H1 (cell line): ENCODE results near the gene RPRML. TPM values are rescaled to one million over a fixed set of nuclear protein-coding genes. Genes with fewer than 3 reads are reported as not detected.

Experiments
- CTCF ChIA-PET: fragments of 300-600 bp; sonication (Branson Sonifier 250); formaldehyde crosslinking; loops from one replicate; lab custom pipeline; 2021; ENCODE audit not compliant: partially characterized antibody; lab: Charles Lee
- POLR2A ChIA-PET: fragments of 300-600 bp; sonication (Branson Sonifier 250); formaldehyde crosslinking; loops from one replicate; lab custom pipeline; 2021; ENCODE audit warnings: inconsistent platforms; ENCODE audit not compliant: partially characterized antibody; lab: Charles Lee
- DNase-seq, 2 experiments: peaks; one replicate each; pipeline versions ENCODE4 v3.0.0 to v3.0.0-alpha.2; 2010 to 2022; ENCODE audit warnings: low spot score in 2 of 2, low read depth in 1 of 2, mixed read lengths in 1 of 2
- FAIRE-seq: peaks from 2 replicates; lab custom pipeline; 2011; peaks lifted over from hg19 to GRCh38; lab: Jason Lieb, UNC
- H2AFZ ChIP-seq: 2 replicates; pipeline ENCODE4 v1.8.1; 2012; ENCODE audit warnings: low read length, inconsistent platforms
- H2AK5ac ChIP-seq: 2 replicates; pipeline ENCODE4 v1.6.1; 2013; ENCODE audit warnings: low read depth, low read length
- H2BK120ac ChIP-seq: replicated peaks from 2 replicates; pipeline ENCODE3; 2013; ENCODE audit warnings: low read depth, low read length, inconsistent platforms
- H2BK12ac ChIP-seq: 2 replicates; pipeline ENCODE4 v1.6.1; 2013; ENCODE audit warnings: low read depth, low read length
- H2BK15ac ChIP-seq: 2 replicates; pipeline ENCODE4 v1.6.1; 2013; ENCODE audit warnings: low read length
- H2BK20ac ChIP-seq: 2 replicates; pipeline ENCODE4 v1.6.1; 2013; ENCODE audit warnings: low read length
- H2BK5ac ChIP-seq: 2 replicates; pipeline ENCODE4 v1.6.1; 2013; ENCODE audit warnings: low read depth, low read length
- H3K14ac ChIP-seq: 2 replicates; pipeline ENCODE4 v1.6.1; 2013; ENCODE audit warnings: inconsistent platforms; ENCODE audit not compliant: insufficient read length
- H3K18ac ChIP-seq: 2 replicates; pipeline ENCODE4 v1.6.1; 2013; ENCODE audit warnings: low read length; ENCODE audit errors: extremely low read depth
- H3K23ac ChIP-seq: 2 replicates; pipeline ENCODE4 v1.6.1; 2013; ENCODE audit warnings: inconsistent platforms; ENCODE audit not compliant: insufficient read length
- H3K23me2 ChIP-seq: 2 replicates; pipeline ENCODE4 v1.6.1; 2013; ENCODE audit warnings: low read depth, low read length
- H3K27ac ChIP-seq: 2 replicates; pipeline ENCODE4 v1.6.1; 2011; ENCODE audit warnings: low read depth, low read length, inconsistent platforms
- H3K27me3 ChIP-seq, 4 experiments: replicated peaks in 1 of 4; 1 replicate in 1 of 4; 2 replicates in 3 of 4; pipeline versions ENCODE4 v1.6.1 to v1.8.1; 2011 to 2013; ENCODE audit warnings: low read length in 3 of 4, mild to moderate bottlenecking in 3 of 4, inconsistent platforms in 2 of 4, mixed read lengths in 2 of 4, moderate library complexity in 1 of 4; ENCODE audit not compliant: control insufficient read depth in 3 of 4, insufficient read depth in 3 of 4; ENCODE audit errors: extremely low read depth in 1 of 4
- H3K36me3 ChIP-seq, 4 experiments: 2 replicates each; pipeline versions ENCODE4 v1.6.1 to v1.8.1; 2011 to 2013; ENCODE audit warnings: mild to moderate bottlenecking in 4 of 4, low read length in 3 of 4, moderate library complexity in 2 of 4, control low read depth in 1 of 4, inconsistent platforms in 1 of 4; ENCODE audit not compliant: insufficient read depth in 4 of 4, control insufficient read depth in 2 of 4
- H3K4ac ChIP-seq: replicated peaks from 2 replicates; pipeline ENCODE3; 2013; ENCODE audit warnings: low read length, low read depth, mixed read lengths, inconsistent platforms; ENCODE audit not compliant: insufficient read length
- H3K4me1 ChIP-seq, 4 experiments: replicated peaks in 1 of 4; 1 replicate in 1 of 4; 2 replicates in 3 of 4; pipeline versions ENCODE4 v1.6.1 to v1.8.1; 2011 to 2013; ENCODE audit warnings: low read length in 3 of 4, inconsistent platforms in 2 of 4, mixed read lengths in 1 of 4; ENCODE audit not compliant: insufficient read depth in 4 of 4, control insufficient read depth in 3 of 4
- H3K4me2 ChIP-seq, 2 experiments: 2 replicates each; pipeline versions ENCODE4 v1.6.1 to v1.8.1; 2011 to 2013; ENCODE audit warnings: low read depth in 2 of 2, low read length in 2 of 2, control low read depth in 1 of 2, inconsistent platforms in 1 of 2, mild to moderate bottlenecking in 1 of 2; ENCODE audit not compliant: insufficient read depth in 1 of 2
- H3K4me3 ChIP-seq, 4 experiments: fragments of 200-600, 300-600 bp in 1 of 4; sonication (generic), shearing (Covaris generic), sonication (Bioruptor Twin) in 1 of 4; 2 replicates each; pipeline versions ENCODE4 v1.5.1 to v1.8.1; 2011 to 2016; ENCODE audit warnings: low read length in 4 of 4, low read depth in 3 of 4, control low read depth in 2 of 4, inconsistent platforms in 2 of 4, mild to moderate bottlenecking in 2 of 4, mixed read lengths in 1 of 4, moderate library complexity in 1 of 4; ENCODE audit not compliant: insufficient read depth in 2 of 4; ENCODE audit errors: extremely low read depth in 1 of 4
- H3K56ac ChIP-seq: replicated peaks from 2 replicates; pipeline ENCODE3; 2013; ENCODE audit warnings: low read depth, mild to moderate bottlenecking, mixed read lengths, low read length, inconsistent platforms; ENCODE audit not compliant: insufficient read length
- H3K79me1 ChIP-seq: 2 replicates; pipeline ENCODE4 v1.6.1; 2013; ENCODE audit warnings: low read depth, low read length, control low read depth
- H3K79me2 ChIP-seq, 2 experiments: 2 replicates each; pipeline versions ENCODE4 v1.6.1 to v1.8.1; 2012 to 2013; ENCODE audit warnings: low read length in 2 of 2, mild to moderate bottlenecking in 2 of 2, inconsistent platforms in 1 of 2; ENCODE audit not compliant: insufficient read depth in 2 of 2, control insufficient read depth in 1 of 2
- H3K9ac ChIP-seq, 4 experiments: replicated peaks in 1 of 4; 1 replicate in 1 of 4; 2 replicates in 3 of 4; pipeline versions ENCODE4 v1.6.1 to v1.8.1; 2011 to 2013; ENCODE audit warnings: low read depth in 3 of 4, low read length in 3 of 4, control low read depth in 2 of 4, mild to moderate bottlenecking in 2 of 4, moderate library complexity in 2 of 4, inconsistent platforms in 1 of 4; ENCODE audit errors: extremely low read depth in 1 of 4
- H3K9me3 ChIP-seq, 2 experiments: 2 replicates each; pipeline versions ENCODE4 v1.6.1 to v1.8.1; 2012 to 2013; ENCODE audit warnings: mild to moderate bottlenecking in 2 of 2, moderate library complexity in 2 of 2, control low read depth in 1 of 2, inconsistent platforms in 1 of 2, low read depth in 1 of 2, low read length in 1 of 2, mixed read lengths in 1 of 2; ENCODE audit not compliant: insufficient read depth in 2 of 2
- H4K20me1 ChIP-seq, 2 experiments: replicated peaks in 1 of 2; 2 replicates each; pipeline versions ENCODE3 to v1.8.1; 2011 to 2013; ENCODE audit warnings: inconsistent platforms in 2 of 2, low read length in 2 of 2, mild to moderate bottlenecking in 1 of 2; ENCODE audit not compliant: insufficient read depth in 2 of 2, control insufficient read depth in 1 of 2
- H4K5ac ChIP-seq: 2 replicates; pipeline ENCODE4 v1.6.1; 2013; ENCODE audit warnings: low read length, low read depth, mixed read lengths, inconsistent platforms; ENCODE audit not compliant: insufficient read length
- H4K8ac ChIP-seq: 2 replicates; pipeline ENCODE4 v1.8.0; 2013; ENCODE audit warnings: mild to moderate bottlenecking, moderate library complexity, low read length, inconsistent platforms; ENCODE audit not compliant: insufficient read depth; ENCODE audit errors: extremely low read depth
- H4K91ac ChIP-seq: replicated peaks from 2 replicates; pipeline ENCODE3; 2013; ENCODE audit warnings: low read length, mixed read lengths, inconsistent platforms; ENCODE audit not compliant: insufficient read length
- ASH2L ChIP-seq: fragments of 200-600, 300-600 bp; sonication (generic); IDR thresholded peaks from one replicate; pipeline ENCODE4 v1.7.1; 2017; ENCODE audit warnings: low read length
- CBX5 ChIP-seq: fragments of 300-800, 300-1000 bp; sonication (generic); IDR thresholded peaks from 2 replicates; pipeline ENCODE4 v1.7.1; 2016; ENCODE audit warnings: antibody characterized with exemption, low read length, low read depth
- CEBPB ChIP-seq: IDR thresholded peaks from 2 replicates; pipeline ENCODE4 v1.6.1; 2012; ENCODE audit warnings: low read depth, low read length
- CTBP2 ChIP-seq: IDR thresholded peaks from 2 replicates; pipeline ENCODE4 v1.7.0; 2011; ENCODE audit warnings: borderline replicate concordance, mild to moderate bottlenecking, moderate library complexity, mixed read lengths, low read length; ENCODE audit not compliant: insufficient read depth, insufficient read length
- NANOG ChIP-seq: IDR thresholded peaks from 2 replicates; pipeline ENCODE4 v1.6.1; 2011; ENCODE audit warnings: low read length, low read depth, mild to moderate bottlenecking, inconsistent platforms; ENCODE audit not compliant: insufficient read depth, poor library complexity, severe bottlenecking
- NRF1 ChIP-seq: IDR thresholded peaks from 2 replicates; pipeline ENCODE4 v1.6.1; 2011; ENCODE audit warnings: mild to moderate bottlenecking, low read depth, low read length, improper control_type of control experiment
- RBBP5 ChIP-seq: IDR thresholded peaks from 2 replicates; pipeline ENCODE4 v1.7.1; 2012; ENCODE audit warnings: low read depth, mild to moderate bottlenecking, inconsistent platforms, low read length, moderate library complexity, borderline replicate concordance
- RXRA ChIP-seq: IDR thresholded peaks from 2 replicates; pipeline ENCODE4 v1.6.1; 2011; ENCODE audit warnings: low read depth, mild to moderate bottlenecking, low read length, moderate library complexity; ENCODE audit not compliant: insufficient read depth
- SIRT6 ChIP-seq: IDR thresholded peaks from one replicate; pipeline ENCODE4 v1.7.1; 2012; ENCODE audit warnings: low read length, inconsistent platforms
- WGBS, 2 experiments: shearing (Covaris generic) in 1 of 2; methylation state at CpG; one replicate each; pipeline versions ENCODE4 v1.1.6 to v1.1.7; 2013 to 2015; ENCODE audit warnings: low lambda C conversion rate in 2 of 2, mixed read lengths in 2 of 2, inconsistent platforms in 1 of 2, low coverage in 1 of 2, missing lambda C conversion rate in 1 of 2; ENCODE audit not compliant: insufficient replicate concordance in 2 of 2, insufficient coverage in 1 of 2, insufficient read length in 1 of 2; ENCODE audit errors: extremely low coverage in 1 of 2, missing lambda C conversion rate in 1 of 2; 5-methylcytosine and 5-hydroxymethylcytosine counted together
- polyA plus RNA-seq, 7 experiments: library from polyadenylated mRNA; depleted of rRNA in 3 of 7; stranded (reverse) in 5 of 7; unstranded in 2 of 7; fragments of >200 nt in 5 of 7; fragments of 200-250 nt in 2 of 7; gene quantifications; 1 replicate in 5 of 7; 2 replicates in 1 of 7; 4 replicates in 1 of 7; pipeline versions ENCODE4 v1.2.1 to v1.2.3, GENCODE V29; 2011 to 2013; ENCODE audit warnings: missing spikeins in 2 of 7, mixed read lengths in 2 of 7
- total RNA-seq: library from RNA; stranded (reverse); fragmentation: NEBNext Ultra II Directional; extraction: Animal tissue kit (Norgen Biotek cat#: 25700); gene quantifications from 2 replicates; pipeline ENCODE4 v1.2.1, GENCODE V29; 2021
- TF ChIP-seq, protein P1 (sequence below): IDR thresholded peaks from 2 replicates; pipeline ENCODE4 v1.6.1; 2011; ENCODE audit warnings: low read depth, mild to moderate bottlenecking, low read length; ENCODE audit not compliant: insufficient read depth

RPRML gene
- total and polyA plus RNA-seq, 2 of the 8 experiments (the other 6 are each of a cell fraction or from before 2014, with no cell fraction given), result 3.5 to 5.5 TPM

- Histone ChIP-seq H3K23ac (no peak overlapping the region), H4K91ac (no peak overlapping the region), H3K4me3 (no peak overlapping the region), H4K20me1 (no peaks in the 10 kb centered on the region), H3K9ac (no peak overlapping the region), H2AK5ac (no peak overlapping the region), H3K23me2 (peaks cover 17% of the 10 kb centered on the region), H3K27me3 (peaks cover 8 to 21% (median 20%) of the 10 kb centered on the region in 4 experiments), H3K79me1 (no peaks in the 10 kb centered on the region), H4K8ac (no peak overlapping the region), H2BK120ac (no peak overlapping the region), H3K9me3 (no peaks in the 10 kb centered on the region), H3K18ac (no peak overlapping the region), H2AFZ (no peak overlapping the region), H4K5ac (no peak overlapping the region), H2BK20ac (peak overlapping the region; percentile 80; the same call in 1 of the 2 replicates), H3K4ac (no peak overlapping the region), H3K56ac (no peak overlapping the region), H3K4me2 (no peak overlapping the region), H3K27ac (no peak overlapping the region), H3K4me1 (peaks cover 0 to 10% (median 6%) of the 10 kb centered on the region in 4 experiments; a peak in 6 of 7 replicates), H3K14ac (no peak overlapping the region), H3K79me2 (no peaks in the 10 kb centered on the region), H2BK5ac (no peak overlapping the region; the same call in 1 of the 2 replicates), H3K36me3 (no peaks in the 10 kb centered on the region), H2BK15ac (0 out of 2 replicates have a peak overlapping the region, but pooled peaks have one; percentile 83), H2BK12ac (peak overlapping the region; percentile 55; the same call in 1 of the 2 replicates)
- TF ChIP-seq NRF1, result no peak
- no peak for TF ChIP-seq CTBP2
- TF ChIP-seq CBX5, result no peak
- TF ChIP-seq, protein P1, sequence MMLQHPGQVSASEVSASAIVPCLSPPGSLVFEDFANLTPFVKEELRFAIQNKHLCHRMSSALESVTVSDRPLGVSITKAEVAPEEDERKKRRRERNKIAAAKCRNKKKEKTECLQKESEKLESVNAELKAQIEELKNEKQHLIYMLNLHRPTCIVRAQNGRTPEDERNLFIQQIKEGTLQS, result no peak
- no peak for TF ChIP-seq CEBPB
- no peak for TF ChIP-seq RBBP5
- TF ChIP-seq NANOG, result no peak
- TF ChIP-seq ASH2L, result no peak
- TF ChIP-seq RXRA, result no peak
- no peak for TF ChIP-seq SIRT6
- ChIA-PET CTCF (interaction anchor here (1.1 to 2.4 kb wide), 9 partner anchors 9 to 148 kb away, joined by 3 to 14 read pairs (median 3); no protein-coding TSS in a partner anchor), POLR2A (interaction anchor here (0.9 to 1.8 kb wide), 3 partner anchors 11 to 40 kb away, joined by 3 read pairs; no protein-coding TSS in a partner anchor)
- FAIRE-seq (no peak), DNase-seq (no peak)
- WGBS, 2 experiments, result 78% methylated on average over 6 of the region's 6 CpGs; no CpG with 5 or more reads in 1 of the 2 experiments
Measured at GRCh38 chr17:46982577-46982976, 3.5 kb upstream of the RPRML start.
